NCI-H2029 (cell line): ENCODE results near the gene CCL17.
"Not testable (repeated sequence)": the region's sequence is repeated elsewhere in the genome, so short reads cannot be mapped to it uniquely, and the experiment has no call there.

Source experiments
- DNase-seq: peaks from one replicate; lab custom pipeline; 2025; lab: John Stamatoyannopoulos, UW

Gene CCL17

GRCh38 chr16:57403965-57404817 lies at the start of gene CCL17:
Gene CCL17 (plus strand): TSS chr16:57404767. CDS start chr16:57413933, 9,166 bp downstream.
- no peak for DNase-seq

GRCh38 chr16:57355898-57356414 lies 48.6 kb upstream of the CCL17 start:
- DNase-seq: no peak

- no peak for DNase-seq
Observed at GRCh38 chr16:57356547-57356946, 48.0 kb upstream of the CCL17 start.

GRCh38 chr16:57357330-57358085 lies 47.1 kb upstream of the CCL17 start:
- no peak for DNase-seq

- no peak for DNase-seq
Observed at GRCh38 chr16:57358086-57358420, 46.5 kb upstream of the CCL17 start.

- no peak for DNase-seq
Observed at GRCh38 chr16:57358527-57359095, 46.0 kb upstream of the CCL17 start, which contains the start of gene CCL22. Gene CCL22 (plus strand): TSS chr16:57358783. CDS start chr16:57358817, 34 bp downstream.

- DNase-seq: no peak
Observed at GRCh38 chr16:57360321-57360935, 44.1 kb upstream of the CCL17 start.

- no peak for DNase-seq
Observed at GRCh38 chr16:57361404-57361803, 43.2 kb upstream of the CCL17 start.

GRCh38 chr16:57364143-57364542 lies 40.4 kb upstream of the CCL17 start:
- no peak for DNase-seq

- DNase-seq: no peak
Observed at GRCh38 chr16:57366544-57367040, 38.0 kb upstream of the CCL17 start.

- DNase-seq: no peak
Observed at GRCh38 chr16:57367116-57367752, 37.3 kb upstream of the CCL17 start.

- no peak for DNase-seq
Observed at GRCh38 chr16:57371494-57372371, 32.8 kb upstream of the CCL17 start.

- DNase-seq: no peak
Observed at GRCh38 chr16:57372372-57373116, 32.0 kb upstream of the CCL17 start, which contains the start of gene CX3CL1. Gene CX3CL1 (plus strand): TSS chr16:57372490. CDS start chr16:57372569, 79 bp downstream.

- no peak for DNase-seq
Observed at GRCh38 chr16:57373117-57373947, 31.2 kb upstream of the CCL17 start.

- DNase-seq: no peak
Observed at GRCh38 chr16:57374067-57374534, 30.5 kb upstream of the CCL17 start.

GRCh38 chr16:57374925-57375465 lies 29.6 kb upstream of the CCL17 start:
- DNase-seq: not testable (repeated sequence)

- no peak for DNase-seq
Observed at GRCh38 chr16:57376313-57376818, 28.2 kb upstream of the CCL17 start.
